Dermis lymphatic vessel endothelial cell (primary cell): Measurements from ENCODE around the gene CNOT8. TPM values are rescaled to one million over a fixed set of nuclear protein-coding genes. Genes with fewer than 3 reads are reported as not detected.

Experiments
- total RNA-seq: library from RNA; depleted of rRNA; stranded (reverse); fragments of >200 nt; gene quantifications from 2 replicates; pipeline ENCODE4 v1.2.1, GENCODE V29; 2014

The CNOT8 gene
- total RNA-seq, result 90.7 and 104 TPM in 2 replicates

GRCh38 chr5:154858297-154858971, at the start of gene CNOT8:
Gene CNOT8 (plus strand): TSS chr5:154858627. CDS start chr5:154863279, 4,652 bp downstream.

GRCh38 chr5:154850255-154851062, 8.0 kb upstream of the CNOT8 start, which contains the start of gene FAXDC2:
Gene FAXDC2 (minus strand): TSS chr5:154850603. CDS start chr5:154838178, 12,425 bp downstream.

Other genes with a start within 250 kb of the CNOT8 start
- 31.1 and 32.1 TPM in 2 replicates for gene LARP1, start 103.2 kb upstream of the CNOT8 start, total RNA-seq
- 14.8 and 15.5 TPM in 2 replicates for gene FAXDC2, start 8.0 kb upstream of the CNOT8 start, total RNA-seq
- gene GEMIN5, start 79.6 kb downstream of the CNOT8 start, total RNA-seq, result 9.4 and 16.7 TPM in 2 replicates
- 21.2 and 23.1 TPM in 2 replicates for gene MRPL22, start 82.4 kb downstream of the CNOT8 start, total RNA-seq
- 0.33 and 0.69 TPM in 2 replicates for gene KIF4B, start 155.1 kb downstream of the CNOT8 start, total RNA-seq